HepG2 (cell line): ENCODE data around the gene NOP14. TPM values are rescaled to one million over a fixed set of nuclear protein-coding genes. Genes with fewer than 3 reads are reported as not detected.

ENCODE experiments used
- ARNT2 ChIP-seq: sonication (generic); formaldehyde crosslinking; IDR thresholded peaks from 2 replicates; pipeline ENCODE4 v1.8.0; 2022; ENCODE audit warnings: mild to moderate bottlenecking, low read depth, missing genetic modification reagents, moderate library complexity
- ATF7 ChIP-seq, 2 experiments: fragments of 450-650 bp in 1 of 2; sonication (generic) in 1 of 2; formaldehyde crosslinking in 1 of 2; IDR thresholded peaks; 2 replicates each; pipeline versions ENCODE4 v1.4.0 to v1.6.1; 2016 to 2020; ENCODE audit warnings: antibody characterized with exemption in 1 of 2, mild to moderate bottlenecking in 1 of 2, missing genetic modification reagents in 1 of 2
- BATF2 ChIP-seq: sonication (generic); formaldehyde crosslinking; IDR thresholded peaks from 2 replicates; pipeline ENCODE4 v1.8.0; 2022; ENCODE audit warnings: mild to moderate bottlenecking, missing genetic modification reagents, moderate library complexity
- CEBPB ChIP-seq: IDR thresholded peaks from 2 replicates; pipeline ENCODE4 v1.6.1; 2011; ENCODE audit warnings: low read depth, low read length, improper control_type of control experiment, borderline replicate concordance
- CREM ChIP-seq, 2 experiments: sonication (generic) in 1 of 2; formaldehyde crosslinking in 1 of 2; IDR thresholded peaks; 2 replicates each; pipeline versions ENCODE4 v1.4.0 to v1.6.1; 2016 to 2020; ENCODE audit warnings: antibody characterized with exemption in 1 of 2, mild to moderate bottlenecking in 1 of 2, missing genetic modification reagents in 1 of 2
- HES4 ChIP-seq: sonication (generic); formaldehyde crosslinking; IDR thresholded peaks from 2 replicates; pipeline ENCODE4 v1.9.0; 2021; ENCODE audit warnings: mild to moderate bottlenecking, missing genetic modification reagents, borderline replicate concordance
- HOXA3 ChIP-seq: sonication (generic); formaldehyde crosslinking; IDR thresholded peaks from 2 replicates; pipeline ENCODE4 v1.5.0; 2020; ENCODE audit warnings: missing genetic modification reagents
- KDM6A ChIP-seq: IDR thresholded peaks from 2 replicates; pipeline ENCODE4 v1.6.1; 2016; ENCODE audit warnings: low read depth
- NCOA2 ChIP-seq: sonication (generic); formaldehyde crosslinking; IDR thresholded peaks from 2 replicates; pipeline ENCODE4 v1.8.0; 2022; ENCODE audit warnings: inconsistent platforms
- NFE2 ChIP-seq: sonication (generic); formaldehyde crosslinking; IDR thresholded peaks from 2 replicates; pipeline ENCODE4 v1.4.0; 2020; ENCODE audit warnings: missing genetic modification reagents
- PRDM10 ChIP-seq: sonication (generic); formaldehyde crosslinking; IDR thresholded peaks from 2 replicates; pipeline ENCODE4 v1.4.0; 2020; ENCODE audit warnings: low read depth, missing genetic modification reagents
- RAD21 ChIP-seq: fragments of 450-650 bp; formaldehyde crosslinking; IDR thresholded peaks from 2 replicates; pipeline ENCODE4 v1.5.0; 2020; ENCODE audit warnings: mild to moderate bottlenecking
- RARG ChIP-seq: sonication (generic); formaldehyde crosslinking; IDR thresholded peaks from 2 replicates; pipeline ENCODE4 v1.4.0; 2020; ENCODE audit warnings: low read depth, mild to moderate bottlenecking, missing genetic modification reagents
- REL ChIP-seq: sonication (generic); formaldehyde crosslinking; conservative IDR thresholded peaks from 2 replicates; pipeline ENCODE4 v1.8.0; 2022; ENCODE audit warnings: mild to moderate bottlenecking, missing genetic modification reagents, moderate library complexity
- SOX6 ChIP-seq, 2 experiments: fragments of 450-650 bp in 1 of 2; sonication (generic) in 1 of 2; formaldehyde crosslinking in 1 of 2; IDR thresholded peaks; 2 replicates each; pipeline versions ENCODE4 v1.4.0 to v1.6.1; 2017 to 2020; ENCODE audit warnings: antibody characterized with exemption in 1 of 2, mild to moderate bottlenecking in 1 of 2, missing genetic modification reagents in 1 of 2
- TBL1XR1 ChIP-seq: fragments of 150-350 bp; IDR thresholded peaks from 2 replicates; pipeline ENCODE4 v1.6.1; 2014; ENCODE audit warnings: borderline replicate concordance, low read length; ENCODE audit not compliant: partially characterized antibody
- ZNF468 ChIP-seq: sonication (generic); formaldehyde crosslinking; IDR thresholded peaks from 2 replicates; pipeline ENCODE4 v1.8.0; 2022; ENCODE audit warnings: mild to moderate bottlenecking, moderate library complexity, missing genetic modification reagents
- polyA plus RNA-seq, 8 experiments: library from polyadenylated mRNA; depleted of rRNA in 3 of 8; stranded (reverse) in 7 of 8; unstranded in 1 of 8; fragments of >200 nt; fragmentation: Illumina TruSeq in 4 of 8; extraction: Trizol in 4 of 8; gene quantifications; 2 replicates each; pipeline versions ENCODE4 v1.2.1 to v1.2.3, GENCODE V29; 2011 to 2016; ENCODE audit warnings: low read depth in 4 of 8, missing spikeins in 1 of 8, mixed read lengths in 1 of 8; ENCODE audit not compliant: insufficient read depth in 1 of 8
- total RNA-seq, 5 experiments: library from RNA; depleted of rRNA; stranded (reverse); fragments of >200 nt; fragmentation: Illumina TruSeq; extraction: Trizol; gene quantifications; 2 replicates each; pipeline ENCODE4 v1.2.3, GENCODE V29; 2016; ENCODE audit warnings: low read depth in 1 of 5
- TF ChIP-seq, protein P1 (sequence below): sonication (generic); formaldehyde crosslinking; conservative IDR thresholded peaks from 2 replicates; pipeline ENCODE4 v1.8.0; 2022; ENCODE audit warnings: missing genetic modification reagents
- TF ChIP-seq, protein P2 (sequence below): sonication (generic); formaldehyde crosslinking; IDR thresholded peaks from 2 replicates; pipeline ENCODE4 v1.4.0; 2020; ENCODE audit warnings: mild to moderate bottlenecking, low read depth, missing genetic modification reagents

Gene NOP14
- total and polyA plus RNA-seq, 2 of the 13 experiments (the other 11 are each of a cell fraction or from before 2014, with no cell fraction given): 6.9 to 47.9 TPM

GRCh38 chr4:2934077-2934812 lies 29.0 kb downstream of the NOP14 start (continued):
- TF ChIP-seq PRDM10 (CRISPR knock-in tag) (no peak), RARG (CRISPR knock-in tag) (no peak), SOX6 (IDR thresholded peaks at IDR 0.05) (no peak), SOX6 (CRISPR knock-in tag; IDR thresholded peaks at IDR 0.05) (no peak), ATF7 (IDR thresholded peaks at IDR 0.05) (no peak), ATF7 (CRISPR knock-in tag; IDR thresholded peaks at IDR 0.05) (no peak), BATF2 (CRISPR knock-in tag) (no peak), HES4 (CRISPR knock-in tag) (0 out of 2 replicates have a peak, but pooled peaks have one; percentile 23), ARNT2 (CRISPR knock-in tag) (no peak), REL (CRISPR knock-in tag) (no peak), HOXA3 (peak; percentile 41; the same call in 1 of the 2 replicates), CREM (IDR thresholded peaks at IDR 0.05) (no peak), CREM (CRISPR knock-in tag; IDR thresholded peaks at IDR 0.05) (no peak), ZNF468 (no peak), NCOA2 (CRISPR knock-in tag) (no peak), TBL1XR1 (no peak), NFE2 (CRISPR knock-in tag) (no peak), CEBPB (no peak), KDM6A (CRISPR knock-in tag) (no peak), RAD21 (CRISPR knock-in tag) (no peak)
- TF ChIP-seq, protein P1, sequence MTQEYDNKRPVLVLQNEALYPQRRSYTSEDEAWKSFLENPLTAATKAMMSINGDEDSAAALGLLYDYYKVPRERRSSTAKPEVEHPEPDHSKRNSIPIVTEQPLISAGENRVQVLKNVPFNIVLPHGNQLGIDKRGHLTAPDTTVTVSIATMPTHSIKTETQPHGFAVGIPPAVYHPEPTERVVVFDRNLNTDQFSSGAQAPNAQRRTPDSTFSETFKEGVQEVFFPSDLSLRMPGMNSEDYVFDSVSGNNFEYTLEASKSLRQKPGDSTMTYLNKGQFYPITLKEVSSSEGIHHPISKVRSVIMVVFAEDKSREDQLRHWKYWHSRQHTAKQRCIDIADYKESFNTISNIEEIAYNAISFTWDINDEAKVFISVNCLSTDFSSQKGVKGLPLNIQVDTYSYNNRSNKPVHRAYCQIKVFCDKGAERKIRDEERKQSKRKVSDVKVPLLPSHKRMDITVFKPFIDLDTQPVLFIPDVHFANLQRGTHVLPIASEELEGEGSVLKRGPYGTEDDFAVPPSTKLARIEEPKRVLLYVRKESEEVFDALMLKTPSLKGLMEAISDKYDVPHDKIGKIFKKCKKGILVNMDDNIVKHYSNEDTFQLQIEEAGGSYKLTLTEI (CRISPR knock-in tag): no peak
- TF ChIP-seq, protein P2, sequence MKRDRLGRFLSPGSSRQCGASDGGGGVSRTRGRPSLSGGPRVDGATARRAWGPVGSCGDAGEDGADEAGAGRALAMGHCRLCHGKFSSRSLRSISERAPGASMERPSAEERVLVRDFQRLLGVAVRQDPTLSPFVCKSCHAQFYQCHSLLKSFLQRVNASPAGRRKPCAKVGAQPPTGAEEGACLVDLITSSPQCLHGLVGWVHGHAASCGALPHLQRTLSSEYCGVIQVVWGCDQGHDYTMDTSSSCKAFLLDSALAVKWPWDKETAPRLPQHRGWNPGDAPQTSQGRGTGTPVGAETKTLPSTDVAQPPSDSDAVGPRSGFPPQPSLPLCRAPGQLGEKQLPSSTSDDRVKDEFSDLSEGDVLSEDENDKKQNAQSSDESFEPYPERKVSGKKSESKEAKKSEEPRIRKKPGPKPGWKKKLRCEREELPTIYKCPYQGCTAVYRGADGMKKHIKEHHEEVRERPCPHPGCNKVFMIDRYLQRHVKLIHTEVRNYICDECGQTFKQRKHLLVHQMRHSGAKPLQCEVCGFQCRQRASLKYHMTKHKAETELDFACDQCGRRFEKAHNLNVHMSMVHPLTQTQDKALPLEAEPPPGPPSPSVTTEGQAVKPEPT: no peak
